Measurements from ENCODE around the gene CPEB4. TPM values are rescaled to one million over a fixed set of nuclear protein-coding genes. Genes with fewer than 3 reads are reported as not detected.

The CPEB4 gene
- total and polyA plus RNA-seq, 2 donors (not counting 3 experiments of a cell fraction or from before 2014, with no cell fraction given) = 11.3 to 16.4 TPM

- dilution Hi-C loops (cut with MboI; ENCODE audit: extremely low pct_ligation_motif_present, low sequenced_read_pairs) = no loop called here
- no peak overlapping the region for H3K4me2 ChIP-seq (ENCODE audit: insufficient read depth, low read length)
These were observed 42.8 kb upstream of the CPEB4 start for GRCh38 chr5:173845321-173845720.

DNA sequence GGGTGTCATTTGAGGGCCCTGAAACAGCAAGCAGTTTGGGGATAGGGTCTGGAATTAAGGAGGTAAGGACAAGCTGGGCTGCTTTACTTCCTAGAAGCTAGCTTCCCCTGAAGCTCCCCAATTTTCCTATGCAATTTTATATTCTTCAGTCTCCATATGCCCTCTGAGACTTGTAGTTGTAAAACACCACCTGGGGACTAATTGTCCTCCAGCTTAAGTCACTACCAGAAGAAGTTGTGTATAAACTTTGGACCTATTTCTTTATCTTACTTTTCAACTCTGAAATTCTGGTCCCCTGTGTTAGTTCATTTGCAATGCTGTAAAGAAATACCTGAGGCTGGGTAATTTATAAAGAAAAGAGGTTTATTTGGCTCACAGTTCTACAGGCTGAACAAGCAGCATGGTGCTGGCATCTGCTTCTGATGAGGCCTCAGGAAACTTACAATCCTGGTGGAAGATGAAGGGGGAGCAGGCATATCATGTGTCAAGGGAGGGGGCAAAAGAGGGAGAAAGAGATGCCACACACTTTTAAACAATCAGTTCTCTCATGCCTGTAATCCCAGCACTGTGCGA is 41.1 kb upstream of the CPEB4 start:
- no peak for DNase-seq (ENCODE audit: low read depth, low spot score)
- TF ChIP-seq POLR2AphosphoS5 (IDR thresholded peaks at IDR 0.05; ENCODE audit: insufficient read depth, low read depth, low read length) (no peak), FOS (IDR thresholded peaks at IDR 0.05; ENCODE audit: borderline replicate concordance, insufficient read depth, low read length) (no peak), JUN (IDR thresholded peaks at IDR 0.05; ENCODE audit: borderline replicate concordance, insufficient read depth, insufficient read length, low read depth) (no peak), EZH2 (IDR thresholded peaks at IDR 0.05; ENCODE audit: borderline replicate concordance, low read depth, low read length, severe bottlenecking) (no peak)
- no peak overlapping the region for H3K4me3 ChIP-seq (replicated peaks in 1 of 3; ENCODE audit: insufficient read depth in 1 of 3, low read depth in 1 of 3, low read length in 3 of 3)
- no peaks in the 10 kb centered on the region for H3K36me3 ChIP-seq (ENCODE audit: control insufficient read depth in 2 of 2, extremely low read depth in 1 of 2, insufficient read depth in 2 of 2, low read length in 2 of 2)
- H2AFZ ChIP-seq (ENCODE audit: low read depth, low read length) = no peak overlapping the region
- no peak overlapping the region for H3K27ac ChIP-seq (ENCODE audit: insufficient read depth, low read depth, low read length)
- no peaks in the 10 kb centered on the region for H3K4me1 ChIP-seq (ENCODE audit: control insufficient read depth, extremely low read depth, insufficient read depth, low read length)
- no peak for FAIRE-seq
- no peak overlapping the region for H3K9ac ChIP-seq (replicated peaks; ENCODE audit: extremely low read depth, insufficient read depth, low read length)
- no peaks in the 10 kb centered on the region for H3K9me3 ChIP-seq (replicated peaks; ENCODE audit: control insufficient read depth, insufficient read depth, low read length)
- POLR2A ChIA-PET = no interaction called here
- CTCF ChIA-PET = no interaction called here
- BruUV-seq (replicated peaks) = no TSS peak
- dilution Hi-C loops (cut with MboI; ENCODE audit: extremely low pct_ligation_motif_present, low sequenced_read_pairs) = no loop called here
- intact Hi-C loops (cut with micrococcal nuclease) = no loop called here
- H4K20me1 ChIP-seq (replicated peaks; ENCODE audit: control insufficient read depth, extremely low read depth, insufficient read depth, low read length) = no peaks in the 10 kb centered on the region
- H3K79me2 ChIP-seq (ENCODE audit: control insufficient read depth, insufficient read depth, low read length) = no peaks in the 10 kb centered on the region
- H3K9me1 ChIP-seq (replicated peaks; ENCODE audit: control insufficient read depth, extremely low read depth, insufficient read depth, low read length) = no peaks in the 10 kb centered on the region
- no peaks in the 10 kb centered on the region for H3K27me3 ChIP-seq (ENCODE audit: control insufficient read depth in 2 of 2, insufficient read depth in 2 of 2, low read length in 2 of 2)
- no peak overlapping the region for H3K4me2 ChIP-seq (ENCODE audit: insufficient read depth, low read length)

More at GRCh38 chr5:173845321-173845720, 42.8 kb upstream of the CPEB4 start:
- H3K4me1 ChIP-seq (ENCODE audit: control insufficient read depth, extremely low read depth, insufficient read depth, low read length) = no peaks in the 10 kb centered on the region
- POLR2A ChIA-PET = no interaction called here
- CTCF ChIA-PET = interaction anchor here (0.8 to 1.4 kb wide), 2 partner anchors 10 to 230 kb away, joined by 3 read pairs; no protein-coding TSS in a partner anchor
- H3K27ac ChIP-seq (ENCODE audit: insufficient read depth, low read depth, low read length) = no peak overlapping the region
- no peaks in the 10 kb centered on the region for H4K20me1 ChIP-seq (replicated peaks; ENCODE audit: control insufficient read depth, extremely low read depth, insufficient read depth, low read length)
- no peak overlapping the region for H3K9ac ChIP-seq (replicated peaks; ENCODE audit: extremely low read depth, insufficient read depth, low read length)
- H3K4me3 ChIP-seq (replicated peaks in 1 of 3; ENCODE audit: insufficient read depth in 1 of 3, low read depth in 1 of 3, low read length in 3 of 3) = no peak overlapping the region
- H3K27me3 ChIP-seq (ENCODE audit: control insufficient read depth in 2 of 2, insufficient read depth in 2 of 2, low read length in 2 of 2) = no peaks in the 10 kb centered on the region
- no TSS peak for BruUV-seq (replicated peaks)
- no peaks in the 10 kb centered on the region for H3K36me3 ChIP-seq (ENCODE audit: control insufficient read depth in 2 of 2, extremely low read depth in 1 of 2, insufficient read depth in 2 of 2, low read length in 2 of 2)
- no peaks in the 10 kb centered on the region for H3K79me2 ChIP-seq (ENCODE audit: control insufficient read depth, insufficient read depth, low read length)
- DNase-seq (ENCODE audit: low read depth, low spot score) (no peak), FAIRE-seq (no peak)
- H3K9me3 ChIP-seq (replicated peaks; ENCODE audit: control insufficient read depth, insufficient read depth, low read length) = no peaks in the 10 kb centered on the region
- H3K9me1 ChIP-seq (replicated peaks; ENCODE audit: control insufficient read depth, extremely low read depth, insufficient read depth, low read length) = no peaks in the 10 kb centered on the region
- intact Hi-C loops (cut with micrococcal nuclease) = no loop called here
- TF ChIP-seq, protein P1, sequence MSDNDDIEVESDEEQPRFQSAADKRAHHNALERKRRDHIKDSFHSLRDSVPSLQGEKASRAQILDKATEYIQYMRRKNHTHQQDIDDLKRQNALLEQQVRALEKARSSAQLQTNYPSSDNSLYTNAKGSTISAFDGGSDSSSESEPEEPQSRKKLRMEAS (IDR thresholded peaks at IDR 0.05; ENCODE audit: insufficient read depth, insufficient read length) = no peak
- TF ChIP-seq JUN (IDR thresholded peaks at IDR 0.05; ENCODE audit: borderline replicate concordance, insufficient read depth, insufficient read length, low read depth) = no peak
- TF ChIP-seq MYC (IDR thresholded peaks at IDR 0.05; ENCODE audit: low read depth, low read length) = no peak
- no peak for TF ChIP-seq POLR2A (IDR thresholded peaks at IDR 0.05; ENCODE audit: low read depth, low read length)
- TF ChIP-seq FOS (IDR thresholded peaks at IDR 0.05; ENCODE audit: borderline replicate concordance, insufficient read depth, low read length) = no peak
- TF ChIP-seq EZH2 (IDR thresholded peaks at IDR 0.05; ENCODE audit: borderline replicate concordance, low read depth, low read length, severe bottlenecking) = no peak
- no peak for TF ChIP-seq GATA2 (IDR thresholded peaks at IDR 0.05; ENCODE audit: insufficient read depth, insufficient read length, low read depth, low read length)
- H2AFZ ChIP-seq (ENCODE audit: low read depth, low read length) = no peak overlapping the region

All from endothelial cell of umbilical vein (primary cell).